IPS-15b (cell line): ENCODE results near the gene JAGN1.

Experiments used
- H3K27me3 ChIP-seq: one replicate; pipeline ENCODE4 v1.6.1; 2013; ENCODE audit warnings: low read length; ENCODE audit not compliant: control insufficient read depth, insufficient read depth
- H3K36me3 ChIP-seq: one replicate; pipeline ENCODE4 v1.6.1; 2013; ENCODE audit warnings: low read length; ENCODE audit not compliant: control insufficient read depth, insufficient read depth
- H3K4me1 ChIP-seq: one replicate; pipeline ENCODE4 v1.6.1; 2013; ENCODE audit warnings: mild to moderate bottlenecking, low read length; ENCODE audit not compliant: control insufficient read depth, insufficient read depth
- H3K4me3 ChIP-seq: one replicate; pipeline ENCODE4 v1.5.1; 2013; ENCODE audit warnings: low read depth, low read length
- H3K9ac ChIP-seq: one replicate; pipeline ENCODE4 v1.6.1; 2013; ENCODE audit warnings: low read depth, mild to moderate bottlenecking, low read length
- H3K9me3 ChIP-seq: one replicate; pipeline ENCODE4 v1.6.1; 2013; ENCODE audit warnings: mild to moderate bottlenecking, low read length; ENCODE audit not compliant: control insufficient read depth, insufficient read depth

The JAGN1 gene

DNA sequence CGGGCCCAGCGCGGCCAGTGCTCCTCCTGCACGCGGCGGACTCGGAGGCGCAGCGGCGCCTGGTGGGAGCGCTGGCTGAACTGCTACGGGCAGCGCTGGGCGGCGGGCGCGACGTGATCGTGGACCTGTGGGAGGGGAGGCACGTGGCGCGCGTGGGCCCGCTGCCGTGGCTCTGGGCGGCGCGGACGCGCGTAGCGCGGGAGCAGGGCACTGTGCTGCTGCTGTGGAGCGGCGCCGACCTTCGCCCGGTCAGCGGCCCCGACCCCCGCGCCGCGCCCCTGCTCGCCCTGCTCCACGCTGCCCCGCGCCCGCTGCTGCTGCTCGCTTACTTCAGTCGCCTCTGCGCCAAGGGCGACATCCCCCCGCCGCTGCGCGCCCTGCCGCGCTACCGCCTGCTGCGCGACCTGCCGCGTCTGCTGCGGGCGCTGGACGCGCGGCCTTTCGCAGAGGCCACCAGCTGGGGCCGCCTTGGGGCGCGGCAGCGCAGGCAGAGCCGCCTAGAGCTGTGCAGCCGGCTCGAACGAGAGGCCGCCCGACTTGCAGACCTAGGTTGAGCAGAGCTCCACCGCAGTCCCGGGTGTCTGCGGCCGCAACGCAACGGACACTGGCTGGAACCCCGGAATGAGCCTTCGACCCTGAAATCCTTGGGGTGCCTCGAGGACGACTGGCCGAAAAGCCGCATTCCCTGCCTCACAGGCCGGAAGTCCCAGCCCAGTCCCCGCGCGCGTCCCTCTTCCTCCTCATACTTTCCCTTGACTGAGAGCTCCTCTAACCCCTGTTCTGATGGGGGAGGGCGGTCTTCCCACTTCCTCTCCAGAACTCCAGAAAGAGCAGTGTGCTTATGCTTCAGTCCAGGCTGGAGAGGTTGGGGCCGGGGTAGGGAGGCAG, 25.1 kb downstream of the JAGN1 start:
- peak overlapping the region; percentile 16 for H3K9ac ChIP-seq
- H3K4me3 ChIP-seq, result peak overlapping the region; percentile 66
- peaks cover 4% of the 10 kb centered on the region for H3K27me3 ChIP-seq
- H3K36me3 ChIP-seq, result no peaks in the 10 kb centered on the region
- H3K4me1 ChIP-seq, result no peaks in the 10 kb centered on the region
- no peaks in the 10 kb centered on the region for H3K9me3 ChIP-seq

DNA sequence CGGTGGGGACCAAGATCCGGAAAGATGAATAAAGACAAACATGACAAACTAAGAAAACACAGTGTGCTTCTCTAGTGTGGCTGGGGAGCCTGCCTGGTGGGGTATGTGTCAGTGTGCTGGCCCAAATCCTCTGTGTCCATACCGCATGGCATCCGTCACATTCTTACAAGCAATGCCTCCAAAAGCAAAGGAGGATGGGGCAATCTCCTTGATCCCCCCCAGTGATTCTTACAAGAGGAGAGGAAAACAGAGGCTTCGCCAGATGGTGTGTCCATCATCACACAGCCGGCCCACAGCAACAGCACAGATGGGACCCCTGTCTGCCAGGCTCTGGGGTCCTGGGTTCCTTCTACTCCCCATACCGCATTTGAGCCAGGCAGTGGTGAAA, 25.9 kb downstream of the JAGN1 start:
- Histone ChIP-seq H3K27me3 (peaks cover 4% of the 10 kb centered on the region), H3K4me3 (peak overlapping the region; percentile 49), H3K9ac (no peak overlapping the region), H3K4me1 (no peaks in the 10 kb centered on the region), H3K9me3 (no peaks in the 10 kb centered on the region), H3K36me3 (no peaks in the 10 kb centered on the region)

DNA sequence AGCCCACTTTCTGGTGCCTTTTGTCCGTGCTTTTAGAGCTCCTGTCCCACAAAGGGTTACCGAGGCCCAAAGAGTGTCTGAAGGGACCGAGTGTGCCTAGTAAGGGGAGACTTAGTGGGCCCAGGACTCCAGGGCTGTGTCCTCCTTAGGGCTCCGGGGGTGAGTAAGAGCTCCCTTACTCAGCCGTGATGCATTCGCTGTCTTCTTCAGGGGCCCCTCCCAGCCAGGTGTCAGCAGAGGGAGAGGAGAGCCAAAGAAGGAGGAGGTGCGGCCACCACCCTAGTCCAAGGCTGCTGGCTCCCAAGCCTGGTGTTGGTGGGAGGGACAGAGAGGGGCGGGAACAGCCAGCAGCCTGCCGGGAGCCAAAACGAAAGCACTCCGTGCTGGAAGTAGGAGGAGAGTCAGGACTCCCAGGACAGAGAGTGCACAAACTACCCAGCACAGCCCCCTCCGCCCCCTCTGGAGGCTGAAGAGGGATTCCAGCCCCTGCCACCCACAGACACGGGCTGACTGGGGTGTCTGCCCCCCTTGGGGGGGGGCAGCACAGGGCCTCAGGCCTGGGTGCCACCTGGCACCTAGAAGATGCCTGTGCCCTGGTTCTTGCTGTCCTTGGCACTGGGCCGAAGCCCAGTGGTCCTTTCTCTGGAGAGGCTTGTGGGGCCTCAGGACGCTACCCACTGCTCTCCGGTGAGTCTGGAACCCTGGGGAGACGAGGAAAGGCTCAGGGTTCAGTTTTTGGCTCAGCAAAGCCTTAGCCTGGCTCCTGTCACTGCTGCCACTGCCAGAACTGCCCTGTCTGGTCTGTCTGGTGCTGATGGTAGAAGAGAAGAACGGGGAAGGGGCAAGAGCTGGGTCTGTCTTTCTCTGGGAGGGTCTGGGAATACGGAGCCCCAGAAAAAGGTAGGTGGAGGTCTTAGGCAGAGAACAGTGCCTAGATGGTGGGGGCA, 26.6 kb downstream of the JAGN1 start, which contains the start of gene IL17RC:
IL17RC (plus strand) TSS at position 365 of the 947 bp plus-strand sequence; CDS start at position 583, 218 bp downstream.
- Histone ChIP-seq H3K36me3 (no peaks in the 10 kb centered on the region), H3K27me3 (peaks cover 4% of the 10 kb centered on the region), H3K9me3 (no peaks in the 10 kb centered on the region), H3K4me3 (peak within 1 kb of the TSS; percentile 66), H3K4me1 (no peaks in the 10 kb centered on the region), H3K9ac (peak within 1 kb of the TSS; percentile 55)

DNA sequence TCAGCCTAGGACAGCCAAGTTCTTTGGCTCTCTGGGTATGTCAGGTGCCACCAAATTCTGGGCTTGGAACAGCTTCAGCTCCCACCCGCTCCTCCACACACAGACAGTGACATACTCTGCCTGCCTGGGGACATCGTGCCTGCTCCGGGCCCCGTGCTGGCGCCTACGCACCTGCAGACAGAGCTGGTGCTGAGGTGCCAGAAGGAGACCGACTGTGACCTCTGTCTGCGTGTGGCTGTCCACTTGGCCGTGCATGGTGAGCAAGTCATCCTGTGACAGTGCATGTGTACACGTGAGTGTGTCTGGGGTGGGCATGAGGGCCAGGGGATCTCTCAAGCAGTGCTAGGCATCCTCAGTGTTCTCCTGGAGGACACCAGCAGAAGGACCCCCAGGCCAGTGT, 27.4 kb downstream of the JAGN1 start:
- no peaks in the 10 kb centered on the region for H3K9me3 ChIP-seq
- no peak overlapping the region for H3K4me3 ChIP-seq
- peaks cover 4% of the 10 kb centered on the region for H3K27me3 ChIP-seq
- no peaks in the 10 kb centered on the region for H3K4me1 ChIP-seq
- no peak overlapping the region for H3K9ac ChIP-seq
- no peaks in the 10 kb centered on the region for H3K36me3 ChIP-seq

DNA sequence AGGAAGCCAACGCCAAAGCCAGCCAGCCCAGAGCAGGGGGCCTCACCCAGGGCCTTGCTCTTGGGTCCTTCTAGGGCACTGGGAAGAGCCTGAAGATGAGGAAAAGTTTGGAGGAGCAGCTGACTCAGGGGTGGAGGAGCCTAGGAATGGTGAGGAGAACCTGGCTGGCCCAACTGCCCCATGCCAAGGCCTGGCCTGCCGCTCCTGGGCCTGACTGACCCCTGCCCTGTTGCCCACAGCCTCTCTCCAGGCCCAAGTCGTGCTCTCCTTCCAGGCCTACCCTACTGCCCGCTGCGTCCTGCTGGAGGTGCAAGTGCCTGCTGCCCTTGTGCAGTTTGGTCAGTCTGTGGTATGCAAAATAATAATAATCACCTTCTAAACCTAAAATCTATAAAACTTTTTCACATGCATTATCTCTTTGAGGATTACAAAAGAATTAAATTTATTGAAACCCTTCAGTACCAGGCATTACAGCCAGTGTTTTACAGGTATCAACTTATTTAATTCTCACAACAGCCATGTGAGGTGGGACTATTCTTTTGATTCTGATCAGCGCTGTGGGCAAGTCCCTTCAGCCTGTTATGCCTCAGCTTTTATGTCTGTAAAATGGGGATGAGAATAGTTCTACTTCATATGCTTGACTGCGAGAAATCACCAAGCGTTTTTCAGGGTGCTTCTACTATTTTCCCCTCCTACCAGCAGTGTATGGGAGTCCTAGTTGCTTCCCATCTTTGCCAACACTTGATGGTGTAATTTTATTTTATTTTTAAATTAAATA, 28.0 kb downstream of the JAGN1 start:
- Histone ChIP-seq H3K9ac (no peak overlapping the region), H3K27me3 (peaks cover 4% of the 10 kb centered on the region), H3K9me3 (no peaks in the 10 kb centered on the region), H3K4me3 (no peak overlapping the region), H3K4me1 (no peaks in the 10 kb centered on the region), H3K36me3 (no peaks in the 10 kb centered on the region)

DNA sequence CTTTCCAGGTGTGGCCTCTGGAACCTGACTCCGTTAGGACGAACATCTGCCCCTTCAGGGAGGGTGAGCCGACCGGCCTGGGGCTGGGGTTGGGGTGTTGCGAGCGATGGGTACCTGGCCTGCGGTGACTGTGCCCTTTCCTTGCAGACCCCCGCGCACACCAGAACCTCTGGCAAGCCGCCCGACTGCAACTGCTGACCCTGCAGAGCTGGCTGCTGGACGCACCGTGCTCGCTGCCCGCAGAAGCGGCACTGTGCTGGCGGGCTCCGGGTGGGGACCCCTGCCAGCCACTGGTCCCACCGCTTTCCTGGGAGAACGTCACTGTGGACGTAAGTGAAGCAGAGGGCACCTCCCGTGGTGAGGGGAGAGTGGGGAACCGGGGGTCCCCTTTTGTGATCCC, 37.7 kb downstream of the JAGN1 start:
- no peak overlapping the region for H3K9ac ChIP-seq
- no peaks in the 10 kb centered on the region for H3K9me3 ChIP-seq
- H3K36me3 ChIP-seq, result no peaks in the 10 kb centered on the region
- H3K27me3 ChIP-seq, result no peaks in the 10 kb centered on the region
- no peak overlapping the region for H3K4me3 ChIP-seq
- H3K4me1 ChIP-seq, result no peaks in the 10 kb centered on the region

DNA sequence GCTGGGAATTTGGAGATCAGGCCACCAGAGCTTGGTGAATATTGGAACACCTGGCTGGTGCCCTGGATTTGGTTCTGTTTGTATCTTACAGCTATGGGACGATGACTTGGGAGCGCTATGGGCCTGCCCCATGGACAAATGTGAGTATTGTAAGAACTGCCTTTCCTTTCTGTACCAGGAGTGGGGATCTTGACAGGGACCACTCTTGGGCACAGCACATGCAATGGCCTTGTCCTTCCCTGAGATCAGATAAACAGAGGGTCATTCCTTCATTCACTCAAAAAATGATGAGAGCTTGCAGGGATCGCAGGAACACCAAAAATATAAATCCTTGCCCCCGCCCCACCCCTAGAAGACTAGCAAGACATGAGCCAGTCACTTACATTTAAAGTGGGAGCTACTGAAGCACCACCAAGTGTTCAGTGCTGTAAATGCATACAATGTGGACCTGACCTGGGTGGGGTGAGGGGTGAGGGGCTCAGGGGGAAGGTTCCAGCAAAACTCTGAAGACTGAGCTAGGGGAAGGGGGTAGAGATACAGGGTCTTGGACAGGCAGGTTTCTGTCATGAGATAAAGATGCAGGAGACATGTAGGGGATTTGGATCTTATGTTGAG, 40.5 kb downstream of the JAGN1 start:
- Histone ChIP-seq H3K36me3 (no peaks in the 10 kb centered on the region), H3K4me1 (no peaks in the 10 kb centered on the region), H3K9me3 (no peaks in the 10 kb centered on the region), H3K27me3 (no peaks in the 10 kb centered on the region), H3K4me3 (no peak overlapping the region), H3K9ac (no peak overlapping the region)

DNA sequence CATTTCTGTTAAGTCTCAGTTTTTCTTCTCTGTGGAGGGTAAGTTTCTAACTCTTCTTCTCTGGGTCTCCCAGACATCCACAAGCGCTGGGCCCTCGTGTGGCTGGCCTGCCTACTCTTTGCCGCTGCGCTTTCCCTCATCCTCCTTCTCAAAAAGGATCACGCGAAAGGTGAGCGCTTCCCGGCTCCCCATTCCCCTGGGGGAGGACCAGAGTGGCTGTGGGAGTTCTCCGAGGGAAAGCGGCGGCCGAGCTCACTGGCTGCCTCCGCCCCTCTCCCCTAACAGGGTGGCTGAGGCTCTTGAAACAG, 42.1 kb downstream of the JAGN1 start:
- Histone ChIP-seq H3K4me1 (no peaks in the 10 kb centered on the region), H3K9me3 (no peaks in the 10 kb centered on the region), H3K27me3 (no peaks in the 10 kb centered on the region), H3K4me3 (peak overlapping the region; percentile 69), H3K9ac (peak overlapping the region; percentile 37), H3K36me3 (no peaks in the 10 kb centered on the region)

DNA sequence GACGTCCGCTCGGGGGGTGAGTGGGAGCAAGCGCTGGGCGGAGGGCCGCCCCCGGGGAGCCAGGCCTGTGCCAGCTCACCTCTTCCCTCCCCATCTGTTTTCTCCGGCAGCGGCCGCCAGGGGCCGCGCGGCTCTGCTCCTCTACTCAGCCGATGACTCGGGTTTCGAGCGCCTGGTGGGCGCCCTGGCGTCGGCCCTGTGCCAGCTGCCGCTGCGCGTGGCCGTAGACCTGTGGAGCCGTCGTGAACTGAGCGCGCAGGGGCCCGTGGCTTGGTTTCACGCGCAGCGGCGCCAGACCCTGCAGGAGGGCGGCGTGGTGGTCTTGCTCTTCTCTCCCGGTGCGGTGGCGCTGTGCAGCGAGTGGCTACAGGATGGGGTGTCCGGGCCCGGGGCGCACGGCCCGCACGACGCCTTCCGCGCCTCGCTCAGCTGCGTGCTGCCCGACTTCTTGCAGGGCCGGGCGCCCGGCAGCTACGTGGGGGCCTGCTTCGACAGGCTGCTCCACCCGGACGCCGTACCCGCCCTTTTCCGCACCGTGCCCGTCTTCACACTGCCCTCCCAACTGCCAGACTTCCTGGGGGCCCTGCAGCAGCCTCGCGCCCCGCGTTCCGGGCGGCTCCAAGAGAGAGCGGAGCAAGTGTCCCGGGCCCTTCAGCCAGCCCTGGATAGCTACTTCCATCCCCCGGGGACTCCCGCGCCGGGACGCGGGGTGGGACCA, 42.6 kb downstream of the JAGN1 start:
- Histone ChIP-seq H3K36me3 (no peaks in the 10 kb centered on the region), H3K4me1 (no peaks in the 10 kb centered on the region), H3K27me3 (no peaks in the 10 kb centered on the region), H3K9ac (peak overlapping the region; percentile 76), H3K9me3 (no peaks in the 10 kb centered on the region), H3K4me3 (peak overlapping the region; percentile 69)

DNA sequence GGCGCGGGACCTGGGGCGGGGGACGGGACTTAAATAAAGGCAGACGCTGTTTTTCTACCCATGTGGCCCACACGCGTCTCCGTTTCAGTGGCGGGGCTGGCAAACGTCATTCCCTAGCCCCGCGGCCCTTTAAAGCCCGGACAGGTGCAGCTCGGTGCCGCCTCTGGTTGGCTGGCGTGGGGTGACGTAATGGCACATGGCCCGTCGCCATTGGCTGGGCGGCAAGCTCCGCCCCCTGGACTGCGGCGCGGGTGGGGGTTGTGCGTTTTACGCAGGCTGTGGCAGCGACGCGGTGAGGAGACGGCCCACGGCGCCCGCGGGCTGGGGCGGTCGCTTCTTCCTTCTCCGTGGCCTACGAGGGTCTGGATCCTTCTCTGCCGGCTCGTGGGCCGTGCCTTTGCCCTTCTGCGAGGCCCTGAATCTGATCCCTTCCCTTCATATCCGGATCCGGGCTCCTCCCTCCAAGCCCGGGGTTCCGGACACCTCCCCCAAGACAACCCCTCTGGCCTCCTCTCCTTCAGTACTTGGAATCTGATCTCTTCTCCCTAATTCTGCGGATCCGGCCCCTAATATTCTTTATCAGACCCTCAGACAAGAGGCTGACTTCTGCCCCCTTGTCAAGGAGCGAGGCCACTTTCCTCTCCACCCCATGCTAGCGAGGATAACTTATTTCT, 43.3 kb downstream of the JAGN1 start, which contains the start of gene CRELD1:
CRELD1 (plus strand) TSS at position 274 of the 674 bp plus-strand sequence. CDS start 605 bp downstream, outside the sequence.
- no peaks in the 10 kb centered on the region for H3K9me3 ChIP-seq
- H3K4me1 ChIP-seq, result no peaks in the 10 kb centered on the region
- peak within 1 kb of the TSS; percentile 76 for H3K9ac ChIP-seq
- H3K4me3 ChIP-seq, result peak within 1 kb of the TSS; percentile 70
- no peaks in the 10 kb centered on the region for H3K36me3 ChIP-seq
- H3K27me3 ChIP-seq, result no peaks in the 10 kb centered on the region
